Activated CD4-positive, CD25-positive, alpha-beta regulatory T cell treated with anti-CD3 and anti-CD28 coated beads, Interleukin-2, amount 50 U/mL, for 16 hours (primary cell): ENCODE measurements around the gene MEIS3.

Source experiments
- DNase-seq: peaks from one replicate; pipeline ENCODE4 v3.0.0-alpha.2; 2020; ENCODE audit warnings: low read depth, low spot score

The MEIS3 gene

GRCh38 chr19:47435883-47436417, 16.6 kb upstream of the MEIS3 start:
- no peak for DNase-seq

GRCh38 chr19:47435196-47435595, 15.9 kb upstream of the MEIS3 start:
- no peak for DNase-seq

- no peak for DNase-seq
Observed at GRCh38 chr19:47434088-47434487, 14.8 kb upstream of the MEIS3 start.

GRCh38 chr19:47433121-47433520, 13.8 kb upstream of the MEIS3 start:
- DNase-seq: no peak

GRCh38 chr19:47432499-47432898, 13.2 kb upstream of the MEIS3 start:
- DNase-seq: no peak

GRCh38 chr19:47432091-47432490, 12.8 kb upstream of the MEIS3 start:
- no peak for DNase-seq

GRCh38 chr19:47430041-47430802, 10.9 kb upstream of the MEIS3 start:
- no peak for DNase-seq

GRCh38 chr19:47429140-47429793, 9.9 kb upstream of the MEIS3 start:
- DNase-seq: no peak

- peak; percentile 59 for DNase-seq
Observed at GRCh38 chr19:47428177-47428894, 9.0 kb upstream of the MEIS3 start.

GRCh38 chr19:47427241-47428176, 8.2 kb upstream of the MEIS3 start:
- DNase-seq: peak; percentile 50

- no peak for DNase-seq
Observed at GRCh38 chr19:47423203-47423882, 4.0 kb upstream of the MEIS3 start.

GRCh38 chr19:47422417-47423163, 3.3 kb upstream of the MEIS3 start:
- no peak for DNase-seq

- DNase-seq: no peak
Observed at GRCh38 chr19:47421844-47422395, 2.6 kb upstream of the MEIS3 start.

GRCh38 chr19:47421244-47421786, 2.0 kb upstream of the MEIS3 start:
- no peak for DNase-seq

GRCh38 chr19:47419789-47420188, 462 bp upstream of the MEIS3 start:
- DNase-seq: no peak

- DNase-seq: no peak
Observed at GRCh38 chr19:47418692-47419029, 666 bp downstream of the MEIS3 start.

- no peak for DNase-seq
Observed at GRCh38 chr19:47417746-47418691, 1.3 kb downstream of the MEIS3 start.

- DNase-seq: no peak
Observed at GRCh38 chr19:47417107-47417745, 2.1 kb downstream of the MEIS3 start.
